GM23338 (cell line): ENCODE data around the gene FAM149B1. TPM values are rescaled to one million over a fixed set of nuclear protein-coding genes. Genes with fewer than 3 reads are reported as not detected.

Experiments
- ATAC-seq: fragments of 200-7000 bp; cut with Tn5 transposase; 3 replicates; pipeline ENCODE4 v1.9.1; 2020
- DNase-seq: peaks from one replicate; pipeline ENCODE4 v3.0.0-alpha.2; 2015; ENCODE audit warnings: low spot score
- H2AFZ ChIP-seq: fragments of 200-600 bp; sonication (generic); 2 replicates; pipeline ENCODE4 v1.8.0; 2016; ENCODE audit warnings: antibody characterized with exemption, mild to moderate bottlenecking, moderate library complexity
- H3F3A ChIP-seq: fragments of 200-600 bp; sonication (generic); replicated peaks from 2 replicates; pipeline ENCODE4 v1.8.0; 2017; ENCODE audit warnings: antibody characterized with exemption, mixed run types, low read depth
- H3K27ac ChIP-seq: fragments of 200-600 bp; sonication (generic); 2 replicates; pipeline ENCODE4 v1.6.1; 2016; ENCODE audit warnings: low read depth
- H3K27me3 ChIP-seq: fragments of 200-600 bp; sonication (generic); 2 replicates; pipeline ENCODE4 v1.8.0; 2016; ENCODE audit warnings: mild to moderate bottlenecking, mixed run types, moderate library complexity; ENCODE audit not compliant: insufficient read depth
- H3K36me3 ChIP-seq: fragments of 200-600 bp; sonication (generic); 2 replicates; pipeline ENCODE4 v1.8.0; 2016; ENCODE audit warnings: mild to moderate bottlenecking; ENCODE audit not compliant: insufficient read depth
- H3K4me1 ChIP-seq: fragments of 200-600 bp; sonication (generic); 2 replicates; pipeline ENCODE4 v1.8.0; 2016; ENCODE audit warnings: mild to moderate bottlenecking, moderate library complexity; ENCODE audit not compliant: insufficient read depth
- H3K4me2 ChIP-seq: fragments of 200-600 bp; sonication (generic); 2 replicates; pipeline ENCODE4 v1.7.1; 2017; ENCODE audit warnings: mixed run types
- H3K4me3 ChIP-seq: fragments of 200-600 bp; sonication (generic); 2 replicates; pipeline ENCODE4 v1.6.1; 2016; ENCODE audit warnings: mixed run types
- H3K79me2 ChIP-seq: fragments of 200-600 bp; sonication (generic); replicated peaks from 2 replicates; pipeline ENCODE4 v1.8.0; 2017; ENCODE audit warnings: mild to moderate bottlenecking; ENCODE audit not compliant: insufficient read depth
- H3K9me2 ChIP-seq: fragments of 200-600 bp; sonication (generic); 2 replicates; pipeline ENCODE4 v1.8.0; 2017; ENCODE audit not compliant: insufficient read depth
- H4K20me1 ChIP-seq: fragments of 200-600 bp; sonication (generic); replicated peaks from 2 replicates; pipeline ENCODE4 v1.8.0; 2017; ENCODE audit warnings: mild to moderate bottlenecking; ENCODE audit not compliant: insufficient read depth
- H3K27ac Mint-ChIP-seq: 2 replicates; pipeline ENCODE4 v1.8.0; 2020; ENCODE audit warnings: inconsistent platforms, mild to moderate bottlenecking, moderate library complexity, mixed read lengths
- H3K27me3 Mint-ChIP-seq: 3 replicates; pipeline ENCODE4 v1.8.0; 2022; ENCODE audit warnings: low read depth, mild to moderate bottlenecking, moderate library complexity, mixed read lengths, inconsistent platforms; ENCODE audit not compliant: insufficient read depth, poor library complexity
- H3K36me3 Mint-ChIP-seq: 3 replicates; pipeline ENCODE4 v1.8.0; 2021; ENCODE audit warnings: low read depth, mild to moderate bottlenecking, inconsistent platforms, moderate library complexity, mixed read lengths
- H3K4me1 Mint-ChIP-seq: 3 replicates; pipeline ENCODE4 v1.8.0; 2020; ENCODE audit warnings: mild to moderate bottlenecking, inconsistent platforms, mixed read lengths
- H3K4me3 Mint-ChIP-seq: 3 replicates; pipeline ENCODE4 v1.8.0; 2021; ENCODE audit warnings: moderate library complexity, mild to moderate bottlenecking, inconsistent platforms, mixed read lengths
- H3K9me3 Mint-ChIP-seq: 3 replicates; pipeline ENCODE4 v1.8.0; 2020; ENCODE audit warnings: moderate library complexity, mild to moderate bottlenecking, inconsistent platforms, mixed read lengths
- CREB1 ChIP-seq: fragments of 250-450 bp; sonication (Bioruptor Pico); IDR thresholded peaks from 2 replicates; pipeline ENCODE4 v1.5.0; 2020; ENCODE audit warnings: low read depth, mild to moderate bottlenecking, moderate library complexity
- EZH2 ChIP-seq: fragments of 200-600 bp; sonication (generic); IDR thresholded peaks from one replicate; pipeline ENCODE4 v1.8.0; 2017; ENCODE audit warnings: antibody characterized with exemption, mild to moderate bottlenecking, low read depth; ENCODE audit not compliant: unreplicated experiment
- EZH2phosphoT487 ChIP-seq: fragments of 200-600 bp; sonication (generic); IDR thresholded peaks from one replicate; pipeline ENCODE4 v1.8.1; 2018; ENCODE audit warnings: antibody characterized with exemption; ENCODE audit not compliant: unreplicated experiment
- JUNB ChIP-seq: IDR thresholded peaks from one replicate; pipeline ENCODE4 v1.6.1; 2016; ENCODE audit warnings: antibody characterized with exemption; ENCODE audit not compliant: unreplicated experiment
- NANOG ChIP-seq: IDR thresholded peaks from 2 replicates; pipeline ENCODE4 v1.6.1; 2016; ENCODE audit warnings: antibody characterized with exemption, borderline replicate concordance
- POLR2AphosphoS5 ChIP-seq: IDR thresholded peaks from 2 replicates; pipeline ENCODE4 v1.6.1; 2016; ENCODE audit warnings: antibody characterized with exemption, low read depth
- STAT1 ChIP-seq: IDR thresholded peaks from one replicate; pipeline ENCODE4 v1.6.1; 2016; ENCODE audit warnings: antibody characterized with exemption; ENCODE audit not compliant: unreplicated experiment
- ZNF114 ChIP-seq: fragments of 250-450 bp; sonication (Bioruptor Pico); IDR thresholded peaks from 2 replicates; pipeline ENCODE4 v1.5.0; 2020; ENCODE audit warnings: mild to moderate bottlenecking, moderate library complexity
- ZNF331 ChIP-seq: fragments of 250-450 bp; sonication (Bioruptor Pico); IDR thresholded peaks from 2 replicates; pipeline ENCODE4 v1.5.0; 2020; ENCODE audit warnings: low read depth, mild to moderate bottlenecking, moderate library complexity
- polyA plus RNA-seq: library from polyadenylated mRNA; unstranded; fragments of >200 nt; fragmentation: Nextera tagmentation; extraction: Ambion mirVana; gene quantifications from 2 replicates; pipeline ENCODE4 v1.2.1, GENCODE V29; 2016
- total RNA-seq: library from RNA; depleted of rRNA; stranded (reverse); fragments of >200 nt; shearing (Covaris generic); gene quantifications from 2 replicates; pipeline ENCODE4 v1.2.3, GENCODE V29; 2014
- TF ChIP-seq, protein P1 (sequence below): IDR thresholded peaks from 2 replicates; pipeline ENCODE4 v1.6.1; 2016; ENCODE audit warnings: antibody characterized with exemption
- TF ChIP-seq, protein P2 (sequence below), 2 experiments: fragments of 200-600 bp in 1 of 2; sonication (generic) in 1 of 2; conservative IDR thresholded peaks; 2 replicates each; pipeline versions ENCODE4 v1.5.1 to v1.6.1; 2016 to 2017; ENCODE audit warnings: antibody characterized with exemption in 2 of 2, low read depth in 2 of 2, mild to moderate bottlenecking in 2 of 2, moderate library complexity in 1 of 2
- TF ChIP-seq, protein P3 (sequence below): IDR thresholded peaks from one replicate; pipeline ENCODE4 v1.6.1; 2018; ENCODE audit warnings: antibody characterized with exemption; ENCODE audit not compliant: unreplicated experiment
- TF ChIP-seq, protein P4 (sequence below): fragments of 250-450 bp; sonication (Bioruptor Pico); IDR thresholded peaks from 2 replicates; pipeline ENCODE4 v1.5.0; 2020; ENCODE audit warnings: mild to moderate bottlenecking, moderate library complexity

FAM149B1 gene
- total and polyA plus RNA-seq, 2 experiments from 2014 or later, result 11.2 to 19.3 TPM

DNA sequence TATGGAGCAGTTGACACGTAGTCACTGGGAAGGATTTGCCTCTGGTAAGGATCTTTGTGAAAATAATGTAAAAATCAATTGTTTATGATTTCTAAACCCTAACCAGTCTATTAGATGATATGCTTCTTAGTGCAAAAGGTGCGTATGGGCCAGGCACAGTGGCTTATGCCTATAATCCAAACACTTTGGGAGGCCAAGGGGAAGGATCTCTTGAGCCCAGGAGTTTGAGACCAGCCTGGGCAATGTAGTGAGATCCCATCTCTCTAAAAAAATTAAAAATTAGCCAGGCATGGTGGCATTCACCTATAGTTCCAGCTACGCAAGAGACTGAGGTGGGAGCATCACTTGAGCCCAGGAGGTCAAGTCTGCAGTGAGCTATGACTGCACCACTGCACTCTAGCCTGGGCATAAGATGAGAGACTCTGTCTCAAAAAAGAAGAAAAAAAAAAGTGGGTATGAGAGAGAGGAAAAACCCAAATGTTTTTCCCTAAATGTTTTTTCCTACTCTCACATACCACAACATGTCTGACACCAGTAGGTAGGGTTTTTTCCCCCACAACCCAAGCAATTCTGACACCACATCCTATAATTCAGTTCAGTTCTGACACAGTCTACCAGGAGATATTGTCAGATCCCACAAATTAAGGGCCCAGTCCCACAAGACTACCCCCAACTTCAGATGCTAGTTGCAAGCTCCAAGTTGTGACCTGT lies 42.6 kb downstream of the FAM149B1 start:
- Histone ChIP-seq H3K27ac (no peak overlapping the region), H3K4me2 (no peak overlapping the region), H2AFZ (no peak overlapping the region), H3K36me3 (no peaks in the 10 kb centered on the region), H3K4me3 (no peak overlapping the region), H3K9me2 (no peaks in the 10 kb centered on the region), H3K4me1 (no peaks in the 10 kb centered on the region), H4K20me1 (no peaks in the 10 kb centered on the region), H3F3A (no peaks in the 10 kb centered on the region), H3K27me3 (no peaks in the 10 kb centered on the region), H3K79me2 (no peaks in the 10 kb centered on the region)
- no peak overlapping the region for H3K27ac Mint-ChIP-seq
- H3K9me3 Mint-ChIP-seq, result peaks cover 22% of the 10 kb centered on the region
- peaks cover 6% of the 10 kb centered on the region for H3K27me3 Mint-ChIP-seq
- H3K4me1 Mint-ChIP-seq, result no peaks in the 10 kb centered on the region
- H3K4me3 Mint-ChIP-seq, result no peak overlapping the region
- no peak for TF ChIP-seq ZNF114
- TF ChIP-seq, protein P1, sequence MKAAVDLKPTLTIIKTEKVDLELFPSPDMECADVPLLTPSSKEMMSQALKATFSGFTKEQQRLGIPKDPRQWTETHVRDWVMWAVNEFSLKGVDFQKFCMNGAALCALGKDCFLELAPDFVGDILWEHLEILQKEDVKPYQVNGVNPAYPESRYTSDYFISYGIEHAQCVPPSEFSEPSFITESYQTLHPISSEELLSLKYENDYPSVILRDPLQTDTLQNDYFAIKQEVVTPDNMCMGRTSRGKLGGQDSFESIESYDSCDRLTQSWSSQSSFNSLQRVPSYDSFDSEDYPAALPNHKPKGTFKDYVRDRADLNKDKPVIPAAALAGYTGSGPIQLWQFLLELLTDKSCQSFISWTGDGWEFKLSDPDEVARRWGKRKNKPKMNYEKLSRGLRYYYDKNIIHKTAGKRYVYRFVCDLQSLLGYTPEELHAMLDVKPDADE, result no peak
- no peak for TF ChIP-seq STAT1
- TF ChIP-seq ZNF331, result no peak
- TF ChIP-seq, protein P2, sequence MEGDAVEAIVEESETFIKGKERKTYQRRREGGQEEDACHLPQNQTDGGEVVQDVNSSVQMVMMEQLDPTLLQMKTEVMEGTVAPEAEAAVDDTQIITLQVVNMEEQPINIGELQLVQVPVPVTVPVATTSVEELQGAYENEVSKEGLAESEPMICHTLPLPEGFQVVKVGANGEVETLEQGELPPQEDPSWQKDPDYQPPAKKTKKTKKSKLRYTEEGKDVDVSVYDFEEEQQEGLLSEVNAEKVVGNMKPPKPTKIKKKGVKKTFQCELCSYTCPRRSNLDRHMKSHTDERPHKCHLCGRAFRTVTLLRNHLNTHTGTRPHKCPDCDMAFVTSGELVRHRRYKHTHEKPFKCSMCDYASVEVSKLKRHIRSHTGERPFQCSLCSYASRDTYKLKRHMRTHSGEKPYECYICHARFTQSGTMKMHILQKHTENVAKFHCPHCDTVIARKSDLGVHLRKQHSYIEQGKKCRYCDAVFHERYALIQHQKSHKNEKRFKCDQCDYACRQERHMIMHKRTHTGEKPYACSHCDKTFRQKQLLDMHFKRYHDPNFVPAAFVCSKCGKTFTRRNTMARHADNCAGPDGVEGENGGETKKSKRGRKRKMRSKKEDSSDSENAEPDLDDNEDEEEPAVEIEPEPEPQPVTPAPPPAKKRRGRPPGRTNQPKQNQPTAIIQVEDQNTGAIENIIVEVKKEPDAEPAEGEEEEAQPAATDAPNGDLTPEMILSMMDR (conservative IDR thresholded peaks at IDR 0.05; ENCODE audit: low read depth in 2 of 2), result no peak
- no peak for TF ChIP-seq EZH2phosphoT487
- TF ChIP-seq, protein P3, sequence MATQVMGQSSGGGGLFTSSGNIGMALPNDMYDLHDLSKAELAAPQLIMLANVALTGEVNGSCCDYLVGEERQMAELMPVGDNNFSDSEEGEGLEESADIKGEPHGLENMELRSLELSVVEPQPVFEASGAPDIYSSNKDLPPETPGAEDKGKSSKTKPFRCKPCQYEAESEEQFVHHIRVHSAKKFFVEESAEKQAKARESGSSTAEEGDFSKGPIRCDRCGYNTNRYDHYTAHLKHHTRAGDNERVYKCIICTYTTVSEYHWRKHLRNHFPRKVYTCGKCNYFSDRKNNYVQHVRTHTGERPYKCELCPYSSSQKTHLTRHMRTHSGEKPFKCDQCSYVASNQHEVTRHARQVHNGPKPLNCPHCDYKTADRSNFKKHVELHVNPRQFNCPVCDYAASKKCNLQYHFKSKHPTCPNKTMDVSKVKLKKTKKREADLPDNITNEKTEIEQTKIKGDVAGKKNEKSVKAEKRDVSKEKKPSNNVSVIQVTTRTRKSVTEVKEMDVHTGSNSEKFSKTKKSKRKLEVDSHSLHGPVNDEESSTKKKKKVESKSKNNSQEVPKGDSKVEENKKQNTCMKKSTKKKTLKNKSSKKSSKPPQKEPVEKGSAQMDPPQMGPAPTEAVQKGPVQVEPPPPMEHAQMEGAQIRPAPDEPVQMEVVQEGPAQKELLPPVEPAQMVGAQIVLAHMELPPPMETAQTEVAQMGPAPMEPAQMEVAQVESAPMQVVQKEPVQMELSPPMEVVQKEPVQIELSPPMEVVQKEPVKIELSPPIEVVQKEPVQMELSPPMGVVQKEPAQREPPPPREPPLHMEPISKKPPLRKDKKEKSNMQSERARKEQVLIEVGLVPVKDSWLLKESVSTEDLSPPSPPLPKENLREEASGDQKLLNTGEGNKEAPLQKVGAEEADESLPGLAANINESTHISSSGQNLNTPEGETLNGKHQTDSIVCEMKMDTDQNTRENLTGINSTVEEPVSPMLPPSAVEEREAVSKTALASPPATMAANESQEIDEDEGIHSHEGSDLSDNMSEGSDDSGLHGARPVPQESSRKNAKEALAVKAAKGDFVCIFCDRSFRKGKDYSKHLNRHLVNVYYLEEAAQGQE, result no peak
- TF ChIP-seq, protein P4, sequence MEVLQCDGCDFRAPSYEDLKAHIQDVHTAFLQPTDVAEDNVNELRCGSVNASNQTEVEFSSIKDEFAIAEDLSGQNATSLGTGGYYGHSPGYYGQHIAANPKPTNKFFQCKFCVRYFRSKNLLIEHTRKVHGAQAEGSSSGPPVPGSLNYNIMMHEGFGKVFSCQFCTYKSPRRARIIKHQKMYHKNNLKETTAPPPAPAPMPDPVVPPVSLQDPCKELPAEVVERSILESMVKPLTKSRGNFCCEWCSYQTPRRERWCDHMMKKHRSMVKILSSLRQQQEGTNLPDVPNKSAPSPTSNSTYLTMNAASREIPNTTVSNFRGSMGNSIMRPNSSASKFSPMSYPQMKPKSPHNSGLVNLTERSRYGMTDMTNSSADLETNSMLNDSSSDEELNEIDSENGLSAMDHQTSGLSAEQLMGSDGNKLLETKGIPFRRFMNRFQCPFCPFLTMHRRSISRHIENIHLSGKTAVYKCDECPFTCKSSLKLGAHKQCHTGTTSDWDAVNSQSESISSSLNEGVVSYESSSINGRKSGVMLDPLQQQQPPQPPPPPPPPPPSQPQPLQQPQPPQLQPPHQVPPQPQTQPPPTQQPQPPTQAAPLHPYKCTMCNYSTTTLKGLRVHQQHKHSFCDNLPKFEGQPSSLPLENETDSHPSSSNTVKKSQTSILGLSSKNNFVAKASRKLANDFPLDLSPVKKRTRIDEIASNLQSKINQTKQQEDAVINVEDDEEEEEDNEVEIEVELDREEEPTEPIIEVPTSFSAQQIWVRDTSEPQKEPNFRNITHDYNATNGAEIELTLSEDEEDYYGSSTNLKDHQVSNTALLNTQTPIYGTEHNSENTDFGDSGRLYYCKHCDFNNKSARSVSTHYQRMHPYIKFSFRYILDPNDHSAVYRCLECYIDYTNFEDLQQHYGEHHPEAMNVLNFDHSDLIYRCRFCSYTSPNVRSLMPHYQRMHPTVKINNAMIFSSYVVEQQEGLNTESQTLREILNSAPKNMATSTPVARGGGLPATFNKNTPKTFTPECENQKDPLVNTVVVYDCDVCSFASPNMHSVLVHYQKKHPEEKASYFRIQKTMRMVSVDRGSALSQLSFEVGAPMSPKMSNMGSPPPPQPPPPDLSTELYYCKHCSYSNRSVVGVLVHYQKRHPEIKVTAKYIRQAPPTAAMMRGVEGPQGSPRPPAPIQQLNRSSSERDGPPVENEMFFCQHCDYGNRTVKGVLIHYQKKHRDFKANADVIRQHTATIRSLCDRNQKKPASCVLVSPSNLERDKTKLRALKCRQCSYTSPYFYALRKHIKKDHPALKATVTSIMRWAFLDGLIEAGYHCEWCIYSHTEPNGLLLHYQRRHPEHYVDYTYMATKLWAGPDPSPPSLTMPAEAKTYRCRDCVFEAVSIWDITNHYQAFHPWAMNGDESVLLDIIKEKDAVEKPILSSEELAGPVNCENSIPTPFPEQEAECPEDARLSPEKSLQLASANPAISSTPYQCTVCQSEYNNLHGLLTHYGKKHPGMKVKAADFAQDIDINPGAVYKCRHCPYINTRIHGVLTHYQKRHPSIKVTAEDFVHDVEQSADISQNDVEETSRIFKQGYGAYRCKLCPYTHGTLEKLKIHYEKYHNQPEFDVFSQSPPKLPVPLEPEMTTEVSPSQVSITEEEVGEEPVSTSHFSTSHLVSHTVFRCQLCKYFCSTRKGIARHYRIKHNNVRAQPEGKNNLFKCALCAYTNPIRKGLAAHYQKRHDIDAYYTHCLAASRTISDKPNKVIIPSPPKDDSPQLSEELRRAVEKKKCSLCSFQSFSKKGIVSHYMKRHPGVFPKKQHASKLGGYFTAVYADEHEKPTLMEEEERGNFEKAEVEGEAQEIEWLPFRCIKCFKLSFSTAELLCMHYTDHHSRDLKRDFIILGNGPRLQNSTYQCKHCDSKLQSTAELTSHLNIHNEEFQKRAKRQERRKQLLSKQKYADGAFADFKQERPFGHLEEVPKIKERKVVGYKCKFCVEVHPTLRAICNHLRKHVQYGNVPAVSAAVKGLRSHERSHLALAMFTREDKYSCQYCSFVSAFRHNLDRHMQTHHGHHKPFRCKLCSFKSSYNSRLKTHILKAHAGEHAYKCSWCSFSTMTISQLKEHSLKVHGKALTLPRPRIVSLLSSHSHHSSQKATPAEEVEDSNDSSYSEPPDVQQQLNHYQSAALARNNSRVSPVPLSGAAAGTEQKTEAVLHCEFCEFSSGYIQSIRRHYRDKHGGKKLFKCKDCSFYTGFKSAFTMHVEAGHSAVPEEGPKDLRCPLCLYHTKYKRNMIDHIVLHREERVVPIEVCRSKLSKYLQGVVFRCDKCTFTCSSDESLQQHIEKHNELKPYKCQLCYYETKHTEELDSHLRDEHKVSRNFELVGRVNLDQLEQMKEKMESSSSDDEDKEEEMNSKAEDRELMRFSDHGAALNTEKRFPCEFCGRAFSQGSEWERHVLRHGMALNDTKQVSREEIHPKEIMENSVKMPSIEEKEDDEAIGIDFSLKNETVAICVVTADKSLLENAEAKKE (CRISPR knock-in tag), result no peak
- no peak for TF ChIP-seq POLR2AphosphoS5
- no peak for TF ChIP-seq EZH2
- no peak for TF ChIP-seq NANOG
- TF ChIP-seq CREB1 (CRISPR knock-in tag), result no peak
- TF ChIP-seq JUNB, result no peak
- no peak for DNase-seq
- ATAC-seq, result no peak
- H3K36me3 Mint-ChIP-seq, result peaks cover 26% of the 10 kb centered on the region
